PFSK-1 (cell line): ENCODE results near the gene COG1.

ENCODE experiments used
- REST ChIP-seq, 2 experiments: IDR thresholded peaks; 2 replicates each; pipeline versions ENCODE4 v1.6.1 to v1.8.0; 2011 to 2012; ENCODE audit warnings: low read depth in 2 of 2, low read length in 2 of 2, control low read depth in 1 of 2, inconsistent platforms in 1 of 2, mild to moderate bottlenecking in 1 of 2, moderate library complexity in 1 of 2; ENCODE audit not compliant: insufficient read depth in 1 of 2
- SIN3A ChIP-seq: IDR thresholded peaks from 2 replicates; pipeline ENCODE4 v1.6.1; 2012; ENCODE audit warnings: mild to moderate bottlenecking, low read length, moderate library complexity, borderline replicate concordance; ENCODE audit not compliant: insufficient read depth
- TAF1 ChIP-seq: IDR thresholded peaks from 2 replicates; pipeline ENCODE4 v1.6.1; 2012; ENCODE audit warnings: low read length, control low read depth, borderline replicate concordance; ENCODE audit not compliant: insufficient read depth

GRCh38 chr17:73251871-73252270, 59.0 kb downstream of the COG1 start:
- no peak for TF ChIP-seq SIN3A
- no peak for TF ChIP-seq REST (IDR thresholded peaks at IDR 0.05; ENCODE audit: insufficient read depth in 1 of 2, low read depth in 2 of 2, low read length in 2 of 2)
- no peak for TF ChIP-seq TAF1
